HG02870 (cell line): ENCODE measurements around the gene SLC24A1.

Experiments
- ATAC-seq: cut with Tn5 transposase; IDR thresholded peaks from one replicate; pipeline ENCODE4 v1.9.1; 2021; ENCODE audit warnings: mild to moderate bottlenecking, moderate library complexity; ENCODE audit not compliant: unreplicated experiment

The SLC24A1 gene

DNA sequence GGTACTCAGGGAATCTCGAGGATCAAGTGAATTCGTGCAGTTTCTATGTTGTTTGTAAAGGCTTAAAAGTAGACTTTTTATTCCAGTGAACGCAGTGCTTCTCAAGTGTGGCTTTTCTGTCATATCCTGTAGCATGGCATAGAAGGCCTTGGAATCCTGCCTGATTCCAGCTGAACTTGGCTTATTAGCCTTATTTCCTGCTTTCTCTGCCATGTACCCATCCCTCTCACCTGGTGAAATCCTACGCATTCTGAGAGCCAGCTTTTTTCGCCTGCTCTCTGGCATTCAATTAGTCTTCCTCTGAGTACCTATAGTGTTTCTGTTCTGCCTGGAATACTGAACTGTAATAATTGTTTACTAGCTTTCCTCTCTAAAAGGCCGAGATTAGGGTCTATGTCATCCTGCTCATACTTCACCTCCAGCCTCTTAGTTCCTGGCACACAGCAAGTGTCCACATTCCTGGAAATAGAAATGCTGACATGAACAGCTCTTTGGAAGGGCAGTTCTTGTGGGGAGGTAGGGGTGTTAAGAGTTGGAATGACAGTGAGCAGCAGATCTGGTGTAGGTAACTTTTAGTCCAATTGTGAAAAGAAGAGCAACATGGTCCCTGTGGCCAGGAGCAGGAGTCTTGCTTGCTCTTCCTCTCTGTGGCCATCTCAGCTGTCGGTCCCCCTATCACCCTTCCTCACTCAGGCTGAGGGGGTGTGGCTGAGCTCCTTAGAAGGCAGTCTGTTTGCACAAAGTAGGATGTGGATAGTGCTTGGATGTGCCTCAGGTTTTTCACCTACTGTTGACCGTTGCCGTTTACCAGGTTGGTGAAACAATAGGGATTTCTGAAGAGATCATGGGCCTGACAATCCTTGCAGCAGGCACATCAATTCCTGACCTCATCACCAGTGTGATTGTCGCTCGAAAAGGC is 30.4 kb downstream of the SLC24A1 start:
- no peak for ATAC-seq

DNA sequence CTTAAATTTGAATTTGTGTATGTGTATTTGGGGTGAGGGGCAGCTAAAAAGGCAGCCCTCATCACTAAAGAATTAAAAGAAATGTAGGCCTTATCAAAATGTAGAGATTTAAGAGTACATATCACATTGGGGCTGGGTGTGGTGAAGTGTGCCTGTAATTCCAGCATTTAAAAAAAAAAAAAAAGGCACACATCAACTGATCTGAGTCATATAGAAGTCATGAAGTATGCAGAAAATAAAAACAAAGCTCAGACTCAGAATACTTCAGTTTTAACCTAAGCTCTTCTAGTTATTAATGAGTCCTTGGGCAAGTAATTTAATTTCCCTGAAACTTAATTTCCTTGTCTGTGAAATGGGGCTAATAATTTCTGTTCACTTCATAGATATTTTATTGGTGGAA is 31.6 kb downstream of the SLC24A1 start:
- ATAC-seq = no peak

DNA sequence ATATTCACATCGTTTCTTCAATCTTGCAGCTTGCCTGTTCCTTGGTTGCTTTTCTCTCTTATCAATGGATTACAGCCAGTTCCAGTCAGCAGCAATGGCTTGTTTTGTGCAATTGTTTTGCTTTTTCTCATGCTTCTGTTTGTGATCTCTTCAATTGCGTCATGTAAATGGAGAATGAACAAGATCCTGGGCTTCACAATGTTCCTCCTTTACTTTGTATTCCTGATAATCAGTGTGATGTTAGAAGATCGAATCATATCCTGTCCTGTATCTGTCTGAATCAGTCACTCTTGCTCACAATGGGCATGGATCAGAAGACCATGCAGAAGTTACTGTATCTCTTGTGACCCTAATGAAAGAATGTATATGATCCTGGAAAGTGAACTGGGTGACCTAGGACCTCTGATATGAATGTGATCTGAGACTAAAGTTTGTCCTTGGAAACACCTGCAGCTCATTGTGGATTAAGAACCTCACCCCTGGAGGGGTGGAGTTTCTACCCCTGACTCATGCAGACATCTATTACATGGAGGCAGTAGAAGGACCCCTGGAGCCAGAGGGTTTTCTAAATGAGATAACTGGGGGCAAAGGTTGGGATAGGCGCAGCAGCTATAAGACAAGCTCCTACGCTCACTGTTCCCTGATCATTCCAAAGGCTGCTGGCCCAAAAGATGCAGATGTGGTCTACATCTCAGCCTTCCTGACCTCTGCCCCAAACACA is 32.2 kb downstream of the SLC24A1 start:
- ATAC-seq = no peak

DNA sequence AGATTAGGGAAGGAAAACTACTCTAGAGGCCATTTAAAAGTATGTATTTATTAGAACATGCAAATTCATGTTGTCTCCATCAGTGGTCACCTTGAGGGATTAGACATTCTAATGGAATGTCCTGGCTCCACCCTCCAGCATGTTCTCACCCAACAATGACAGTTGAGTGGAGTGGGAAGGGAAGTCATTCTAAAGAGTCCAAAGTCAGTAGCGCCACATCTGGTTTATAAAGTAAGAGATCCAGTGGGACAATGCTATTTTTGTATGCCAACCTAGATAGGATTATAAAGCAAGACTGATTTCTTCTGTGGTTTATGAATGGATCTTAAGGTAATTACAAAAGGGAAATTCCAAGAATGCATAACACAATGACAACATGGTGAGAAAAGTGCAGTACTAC is 33.3 kb downstream of the SLC24A1 start:
- ATAC-seq = no peak

DNA sequence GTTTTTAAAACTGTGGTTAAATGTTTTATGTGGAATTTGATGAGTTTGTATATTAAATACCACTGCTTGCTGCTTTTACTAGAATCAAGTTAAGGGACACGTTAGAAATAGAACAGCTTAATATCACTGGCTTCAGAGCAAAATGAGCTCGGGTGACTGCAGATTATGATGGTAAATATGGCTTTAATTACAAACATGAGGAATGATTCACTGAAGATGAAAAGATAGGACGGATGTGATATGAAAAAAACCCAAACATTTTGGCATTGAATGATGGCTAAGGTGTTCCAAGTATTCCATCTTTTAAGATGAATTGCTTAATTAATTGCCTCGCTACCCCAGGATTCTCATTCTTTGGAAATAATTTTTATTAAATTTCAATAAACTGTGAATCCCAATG is 33.7 kb downstream of the SLC24A1 start:
- ATAC-seq = no peak

DNA sequence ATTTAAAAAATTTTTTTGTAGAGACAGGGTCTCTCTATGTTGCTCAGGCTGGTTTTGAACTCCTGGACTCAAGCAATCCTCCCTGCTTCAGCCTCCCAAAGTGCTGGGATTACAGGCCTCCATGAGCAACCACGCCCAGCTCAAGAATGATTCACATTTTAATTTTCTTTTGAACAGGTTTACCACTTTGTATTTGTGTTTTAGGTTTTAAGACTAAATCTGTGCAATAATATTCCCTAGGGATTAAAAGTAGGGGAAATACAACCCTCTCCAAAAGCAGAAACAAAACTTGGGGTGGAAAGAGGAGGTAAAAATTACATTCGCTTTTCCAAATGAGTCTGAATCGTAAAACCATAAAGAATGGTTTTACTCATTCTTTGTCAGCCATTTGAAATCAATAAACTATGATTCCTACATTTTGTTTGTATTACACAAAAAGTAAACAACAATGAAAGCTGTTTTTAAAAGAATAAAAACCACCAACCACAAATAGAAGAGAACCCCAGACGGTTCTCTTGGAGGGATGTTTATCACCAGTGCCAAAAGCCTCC is 37.8 kb downstream of the SLC24A1 start:
- ATAC-seq = no peak

DNA sequence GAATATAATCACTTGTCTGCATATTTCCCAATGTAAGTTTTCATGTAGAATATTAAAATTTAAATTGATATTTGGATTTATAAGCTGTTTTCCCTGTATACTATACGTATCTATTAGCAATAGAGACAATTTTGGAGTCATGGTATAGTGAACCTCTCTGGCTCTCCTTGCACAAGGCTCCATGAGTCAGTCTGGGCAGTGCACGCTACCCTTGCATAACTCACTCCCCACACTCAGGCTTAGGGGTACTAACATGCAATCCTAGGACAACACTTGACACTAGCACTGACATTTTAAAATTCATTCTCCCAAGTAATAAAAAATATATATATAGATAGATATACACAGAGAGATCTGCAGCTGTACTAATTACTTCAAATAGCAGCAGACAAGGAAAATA is 39.2 kb downstream of the SLC24A1 start:
- ATAC-seq = no peak

DNA sequence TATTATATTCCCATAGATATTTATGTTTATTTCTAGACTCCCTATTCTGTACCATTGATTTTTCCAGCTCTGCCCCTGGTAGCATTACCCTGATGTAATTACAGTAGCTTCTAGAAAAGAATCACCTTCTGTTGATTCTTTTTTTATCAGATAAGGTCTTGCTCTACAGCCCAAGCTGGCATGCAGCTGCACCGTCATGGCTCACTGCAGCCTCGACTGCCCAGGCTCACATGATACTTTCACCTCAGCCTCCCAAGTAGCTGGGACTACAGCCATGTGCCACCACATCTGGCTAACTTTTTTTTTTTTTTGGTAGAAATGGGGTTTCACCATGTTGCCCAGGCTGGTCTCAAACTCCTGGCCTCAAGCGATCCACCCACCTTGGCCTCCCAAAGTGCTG is 41.8 kb downstream of the SLC24A1 start:
- ATAC-seq = no peak

DNA sequence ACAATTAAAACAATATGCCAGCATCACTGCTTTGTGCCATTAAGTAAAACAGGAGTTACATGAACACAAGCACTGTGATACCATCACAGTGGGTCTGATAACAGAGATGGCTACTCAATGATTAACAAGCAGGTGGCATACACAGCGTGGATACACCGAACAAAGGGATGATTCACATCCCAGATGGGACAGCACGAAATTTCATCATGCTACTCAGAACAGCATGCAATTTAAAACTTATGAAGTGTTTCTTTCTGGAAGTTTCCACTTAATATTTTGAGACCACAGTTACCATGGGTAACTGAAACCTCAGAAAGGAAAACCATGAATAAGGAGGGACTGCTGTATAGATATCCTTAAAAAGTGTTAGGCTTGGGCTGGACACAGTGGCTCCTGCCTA is 44.5 kb downstream of the SLC24A1 start:
- no peak for ATAC-seq

DNA sequence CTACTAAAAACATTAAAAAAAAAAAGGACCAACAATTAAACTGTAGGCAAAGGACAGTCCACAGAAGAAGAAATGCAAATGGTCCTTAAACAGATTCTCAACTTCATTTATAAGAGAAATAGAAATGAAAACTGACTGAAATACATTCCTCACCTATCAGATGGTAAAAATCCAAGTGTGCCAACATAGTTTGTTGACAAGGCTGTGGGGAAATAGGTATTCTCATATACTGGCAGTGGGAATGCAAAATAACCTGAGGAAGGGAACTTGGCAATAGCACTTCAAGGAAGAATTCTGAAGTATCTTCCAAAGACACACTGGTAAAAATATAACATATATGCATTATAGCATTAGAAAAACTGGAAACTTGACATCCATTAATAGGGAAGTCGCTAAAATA is 53.8 kb downstream of the SLC24A1 start:
- no peak for ATAC-seq

DNA sequence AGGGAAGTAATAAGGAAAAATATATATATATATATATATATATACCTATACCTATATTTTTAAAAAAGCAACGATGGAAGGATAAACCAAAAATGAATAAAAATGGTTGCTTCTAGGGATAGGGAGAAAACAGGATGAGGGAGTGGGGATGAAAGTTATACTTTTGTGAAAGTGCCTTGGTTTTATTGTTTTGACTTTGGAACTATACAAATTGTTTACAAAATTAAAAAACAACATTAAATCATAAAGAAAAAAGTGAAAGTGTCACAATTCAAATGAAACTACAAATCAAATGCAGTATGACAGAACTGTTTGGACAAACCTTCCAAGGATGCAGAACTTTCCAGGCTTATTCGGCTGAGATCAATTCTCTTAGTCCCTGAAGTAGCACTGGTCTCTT is 54.4 kb downstream of the SLC24A1 start:
- no peak for ATAC-seq

DNA sequence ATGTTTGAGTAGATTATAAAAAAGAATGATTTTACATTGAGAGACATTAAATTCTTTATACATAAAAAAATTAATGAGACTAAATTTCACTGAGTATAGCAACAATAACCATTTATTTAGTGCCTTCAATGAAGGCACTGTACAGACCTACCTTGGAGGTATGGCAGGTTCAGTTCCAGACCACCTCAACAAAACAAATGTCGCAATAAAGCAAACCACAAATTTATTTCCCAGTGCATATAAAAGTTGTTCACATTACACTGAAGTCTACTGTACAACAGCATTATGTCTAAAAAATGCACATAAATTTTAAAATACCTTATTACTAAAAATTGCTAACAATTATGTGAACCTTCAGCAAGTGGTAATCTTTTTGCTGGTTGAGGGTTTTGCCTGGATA is 58.8 kb downstream of the SLC24A1 start:
- ATAC-seq = no peak

DNA sequence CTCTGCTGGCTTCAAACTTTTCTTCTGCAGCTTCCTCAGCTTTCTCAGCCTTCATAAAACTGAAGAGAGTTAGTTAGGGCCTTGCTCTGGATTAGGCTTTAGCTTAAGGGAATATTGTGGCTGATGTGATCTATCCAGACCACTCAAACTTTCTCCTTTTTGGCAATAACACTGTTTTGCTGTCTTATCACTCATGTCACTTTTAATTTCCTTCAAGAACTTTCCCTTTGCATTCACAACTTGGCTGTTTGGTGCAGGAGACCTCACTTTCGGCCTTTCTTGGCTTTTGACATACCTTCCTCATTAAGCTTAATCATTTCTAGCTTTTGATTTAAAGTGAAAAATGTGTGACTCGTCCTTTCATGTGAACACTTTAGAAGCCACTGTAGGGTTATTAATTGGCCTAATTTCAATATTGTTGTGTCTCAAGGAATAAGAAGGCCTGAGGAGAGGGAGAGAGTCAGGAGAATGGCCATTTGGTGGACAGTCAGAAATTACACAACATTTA is 60.7 kb downstream of the SLC24A1 start:
- ATAC-seq = no peak

DNA sequence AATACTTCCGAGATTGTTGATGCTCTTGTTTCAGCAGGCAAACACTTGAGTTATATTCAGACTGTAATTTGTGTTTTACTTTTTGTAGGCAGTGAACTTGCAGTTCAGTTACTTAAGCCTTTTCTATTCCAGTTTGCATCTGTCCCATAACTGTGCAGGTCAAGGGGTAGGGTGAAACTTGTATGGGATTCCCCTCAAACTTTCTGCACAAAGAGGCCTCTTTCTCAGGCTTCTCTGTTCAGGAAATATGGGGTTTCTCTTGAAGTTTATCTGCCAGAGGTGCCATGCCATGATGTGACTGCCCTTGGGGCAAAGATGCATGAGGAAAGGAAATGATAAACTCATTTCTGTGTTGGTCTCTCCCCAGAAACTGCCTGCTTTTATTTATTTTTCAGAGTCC is 66.7 kb downstream of the SLC24A1 start:
- ATAC-seq = no peak

DNA sequence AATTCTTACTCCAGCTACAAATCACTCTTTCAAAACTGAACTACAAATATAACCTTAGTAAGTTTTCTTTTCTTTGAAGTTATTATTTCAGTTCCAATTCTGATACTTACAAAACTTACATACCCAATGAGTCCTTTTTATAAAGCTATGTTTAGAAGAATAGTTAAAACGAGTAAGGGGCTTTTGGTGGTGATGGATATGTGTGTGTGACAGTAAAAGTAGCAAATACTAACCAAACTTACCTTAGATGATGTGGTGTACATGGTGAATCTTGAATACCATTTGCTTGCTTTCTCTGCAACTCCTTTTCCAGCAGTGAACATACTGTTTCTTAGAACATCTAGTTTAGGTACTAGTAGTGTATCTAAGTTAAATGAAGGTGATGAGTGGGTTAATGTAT is 68.4 kb downstream of the SLC24A1 start:
- ATAC-seq = no peak

DNA sequence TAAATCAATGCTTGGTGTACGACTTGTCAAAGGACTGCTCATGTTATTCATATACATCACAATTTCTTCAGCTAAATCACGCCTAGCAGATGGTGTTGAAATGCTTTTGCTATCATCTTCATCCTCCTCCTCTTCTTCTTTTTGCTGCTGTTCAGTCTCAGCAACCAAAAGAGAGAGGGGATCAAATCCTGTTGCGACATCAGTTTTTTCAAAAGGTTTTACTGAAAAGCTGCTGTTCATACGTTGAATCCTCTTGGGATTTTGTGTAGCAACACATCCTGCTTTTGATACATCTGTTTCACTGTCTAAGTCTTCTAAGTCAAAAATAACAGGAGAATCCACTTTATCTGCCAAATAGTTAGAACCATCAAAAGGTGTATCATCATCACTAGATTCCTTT is 69.0 kb downstream of the SLC24A1 start:
- ATAC-seq = no peak

DNA sequence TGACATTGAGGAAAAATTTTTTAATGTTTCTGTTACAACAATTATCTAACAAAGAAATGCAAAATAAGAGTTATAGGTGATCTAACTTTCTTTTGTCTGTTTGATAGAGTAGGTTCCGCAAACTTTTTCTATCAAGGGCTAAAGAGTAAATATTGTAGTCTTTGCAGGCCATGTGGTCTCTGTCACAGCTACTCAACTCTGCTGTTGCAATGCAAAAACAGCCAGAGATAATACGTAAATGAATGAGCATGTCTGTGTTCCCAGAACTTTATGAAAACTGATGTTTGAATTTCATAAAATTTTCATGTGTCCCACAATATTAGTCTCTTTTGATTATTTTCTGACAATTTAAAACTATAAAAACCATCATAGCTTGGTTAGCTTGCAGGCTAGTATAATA is 73.3 kb downstream of the SLC24A1 start:
- no peak for ATAC-seq
